IMR-90 (cell line): ENCODE results near the gene CASTOR2. TPM values are rescaled to one million over a fixed set of nuclear protein-coding genes. Genes with fewer than 3 reads are reported as not detected.

Source experiments
- ATAC-seq: fragments of 200-7000 bp; cut with Tn5 transposase; 2 replicates; pipeline ENCODE4 v1.9.1; 2020; ENCODE audit warnings: low read depth, mild to moderate bottlenecking, moderate library complexity
- BruUV-seq: library from RNA; stranded (reverse); fragments of 400-500 nt; replicated peaks from 2 replicates; lab custom pipeline; 2021; lab: Mats Ljungman, UMichigan
- CTCF ChIA-PET: fragments of 300-600 bp; formaldehyde crosslinking; extraction: SDS; loops from one replicate; lab custom pipeline; 2021; ENCODE audit warnings: antibody characterized with exemption; lab: Yijun Ruan, JAX
- POLR2A ChIA-PET: fragments of 300-600 bp; sonication (Branson Sonifier 250); formaldehyde crosslinking; loops from one replicate; lab custom pipeline; 2022; ENCODE audit warnings: antibody characterized with exemption; ENCODE audit not compliant: unreplicated experiment; lab: Charles Lee
- DNase-seq: peaks from one replicate; pipeline ENCODE4 v3.0.0; 2013
- H2AFZ ChIP-seq: replicated peaks from 2 replicates; pipeline ENCODE3; 2013; ENCODE audit warnings: low read length, mild to moderate bottlenecking; ENCODE audit not compliant: poor library complexity
- H2AK5ac ChIP-seq: 2 replicates; pipeline ENCODE4 v1.6.1; 2013; ENCODE audit warnings: low read depth, low read length, inconsistent platforms
- H2AK9ac ChIP-seq: replicated peaks from 2 replicates; pipeline ENCODE3; 2013; ENCODE audit warnings: mild to moderate bottlenecking, low read depth, low read length, moderate library complexity; ENCODE audit not compliant: poor library complexity
- H2BK120ac ChIP-seq: 2 replicates; pipeline ENCODE4 v1.6.1; 2013; ENCODE audit warnings: low read depth, low read length, inconsistent platforms
- H2BK15ac ChIP-seq: 3 replicates; pipeline ENCODE4 v1.6.1; 2013; ENCODE audit warnings: low read depth, low read length, inconsistent platforms
- H2BK20ac ChIP-seq: 2 replicates; pipeline ENCODE4 v1.6.1; 2013; ENCODE audit warnings: low read depth, mild to moderate bottlenecking, inconsistent platforms, low read length, moderate library complexity
- H2BK5ac ChIP-seq: 2 replicates; pipeline ENCODE4 v1.6.1; 2013; ENCODE audit warnings: mild to moderate bottlenecking, low read depth, low read length, inconsistent platforms; ENCODE audit not compliant: poor library complexity, severe bottlenecking
- H3K14ac ChIP-seq: replicated peaks from 2 replicates; pipeline ENCODE4 v1.6.1; 2013; ENCODE audit warnings: low read depth, low read length, inconsistent platforms
- H3K18ac ChIP-seq: 2 replicates; pipeline ENCODE4 v1.6.1; 2013; ENCODE audit warnings: low read depth, low read length, control low read depth
- H3K23ac ChIP-seq: 2 replicates; pipeline ENCODE4 v1.6.1; 2013; ENCODE audit warnings: low read depth, low read length, inconsistent platforms
- H3K27ac ChIP-seq: 2 replicates; pipeline ENCODE4 v1.5.1; 2013; ENCODE audit warnings: mild to moderate bottlenecking, control low read depth, low read length; ENCODE audit not compliant: insufficient read depth
- H3K27me3 ChIP-seq: 2 replicates; pipeline ENCODE4 v1.6.1; 2013; ENCODE audit warnings: low read length; ENCODE audit not compliant: control insufficient read depth, insufficient read depth
- H3K36me3 ChIP-seq: 2 replicates; pipeline ENCODE4 v1.6.1; 2013; ENCODE audit warnings: low read length, mixed read lengths; ENCODE audit not compliant: control insufficient read depth, insufficient read depth
- H3K4ac ChIP-seq: 2 replicates; pipeline ENCODE4 v1.6.1; 2013; ENCODE audit warnings: low read depth, low read length, inconsistent platforms
- H3K4me1 ChIP-seq: 2 replicates; pipeline ENCODE4 v1.6.1; 2013; ENCODE audit warnings: low read length, mixed read lengths; ENCODE audit not compliant: control insufficient read depth, insufficient read depth
- H3K4me2 ChIP-seq: 2 replicates; pipeline ENCODE4 v1.6.1; 2013; ENCODE audit warnings: low read depth, mild to moderate bottlenecking, control low read depth, low read length, moderate library complexity
- H3K4me3 ChIP-seq: 2 replicates; pipeline ENCODE4 v1.5.1; 2013; ENCODE audit warnings: low read depth, mild to moderate bottlenecking, control low read depth, low read length, moderate library complexity; ENCODE audit not compliant: insufficient read depth
- H3K56ac ChIP-seq: 2 replicates; pipeline ENCODE4 v1.6.1; 2013; ENCODE audit warnings: low read length, inconsistent platforms; ENCODE audit not compliant: insufficient read depth; ENCODE audit errors: extremely low read depth
- H3K79me1 ChIP-seq, 2 experiments: 2 replicates each; pipeline ENCODE4 v1.6.1; 2013; ENCODE audit warnings: low read length in 2 of 2, inconsistent platforms in 1 of 2, low read depth in 1 of 2
- H3K9ac ChIP-seq: 2 replicates; pipeline ENCODE4 v1.6.1; 2013; ENCODE audit warnings: low read depth, low read length, control low read depth
- H3K9me1 ChIP-seq: 2 replicates; pipeline ENCODE4 v1.6.1; 2013; ENCODE audit warnings: low read length, inconsistent platforms; ENCODE audit not compliant: insufficient read depth
- H3K9me3 ChIP-seq: 2 replicates; pipeline ENCODE4 v1.6.1; 2013; ENCODE audit warnings: low read length; ENCODE audit not compliant: control insufficient read depth, insufficient read depth
- H4K20me1 ChIP-seq: 2 replicates; pipeline ENCODE4 v1.6.1; 2013; ENCODE audit warnings: low read length, inconsistent platforms; ENCODE audit not compliant: insufficient read depth
- H4K5ac ChIP-seq: 2 replicates; pipeline ENCODE4 v1.6.1; 2013; ENCODE audit warnings: mild to moderate bottlenecking, low read depth, low read length, control low read depth
- H4K8ac ChIP-seq, 2 experiments: 2 replicates each; pipeline ENCODE4 v1.6.1; 2013; ENCODE audit warnings: low read depth in 2 of 2, low read length in 2 of 2, control low read depth in 1 of 2, inconsistent platforms in 1 of 2
- H4K91ac ChIP-seq: 2 replicates; pipeline ENCODE4 v1.6.1; 2013; ENCODE audit warnings: low read depth, low read length, inconsistent platforms; ENCODE audit not compliant: insufficient read depth
- CTCF ChIP-seq: conservative IDR thresholded peaks from 2 replicates; pipeline ENCODE4 v1.5.1; 2012; ENCODE audit warnings: mild to moderate bottlenecking, low read depth, low read length, improper control_type of control experiment
- ELK1 ChIP-seq: fragments of 150-350 bp; IDR thresholded peaks from 2 replicates; pipeline ENCODE4 v1.6.1; 2016; ENCODE audit warnings: low read depth, mild to moderate bottlenecking, low read length, moderate library complexity, borderline replicate concordance
- USF2 ChIP-seq: fragments of 150-350 bp; IDR thresholded peaks from 2 replicates; pipeline ENCODE4 v1.6.1; 2017; ENCODE audit warnings: mild to moderate bottlenecking, antibody characterized with exemption, low read length, low read depth
- WGBS, 2 experiments: methylation state at CpG; one replicate each; pipeline versions ENCODE4 v1.1.5 to v1.1.7; 2013; ENCODE audit warnings: missing lambda C conversion rate in 2 of 2; ENCODE audit not compliant: insufficient read length in 1 of 2; ENCODE audit errors: extremely low coverage in 2 of 2; 5-methylcytosine and 5-hydroxymethylcytosine counted together
- dilution Hi-C: fragments of 300-500 bp; cut with HindIII; formaldehyde crosslinking; loops from one replicate; pipeline ENCODE4 v1.14.3; 2018; ENCODE audit warnings: low sequenced_read_pairs; ENCODE audit not compliant: unreplicated experiment
- in situ Hi-C: fragments of 300-500 bp; cut with MboI; formaldehyde crosslinking; loops from 3 replicates; pipeline ENCODE4 v1.14.3; 2019; ENCODE audit warnings: low sequenced_read_pairs, inconsistent platforms, mixed read lengths
- intact Hi-C: fragments of 100-400 bp; cut with micrococcal nuclease; formaldehyde crosslinking; loops from 2 replicates; pipeline ENCODE4 v1.10.0; 2022
- polyA plus RNA-seq, 3 experiments: library from polyadenylated mRNA; depleted of rRNA; stranded (reverse); fragments of >200 nt; gene quantifications; 2 replicates each; pipeline ENCODE4 v1.2.3, GENCODE V29; 2012; ENCODE audit warnings: low replicate concordance in 1 of 3
- total RNA-seq: library from RNA; depleted of rRNA; stranded (reverse); fragments of >200 nt; gene quantifications from 2 replicates; pipeline ENCODE4 v1.2.3, GENCODE V29; 2012

CASTOR2 gene
- total and polyA plus RNA-seq, 2 of the 4 experiments (the other 2 are of a cell fraction): 5.2 to 8.0 TPM

GRCh38 chr7:75058406-75058805, 93.9 kb downstream of the CASTOR2 start:
- Histone ChIP-seq H4K20me1 (peaks cover 9% of the 10 kb centered on the region), H4K8ac (no peak overlapping the region), H3K4ac (no peak overlapping the region), H3K9me3 (no peaks in the 10 kb centered on the region), H2BK5ac (no peak overlapping the region), H3K18ac (no peak overlapping the region), H4K91ac (no peak overlapping the region), H3K14ac (no peak overlapping the region), H2AFZ (no peak overlapping the region), H2AK5ac (no peak overlapping the region), H3K9ac (no peak overlapping the region), H2BK20ac (no peak overlapping the region), H3K27ac (no peak overlapping the region), H3K79me1 (peaks cover 16 to 35% of the 10 kb centered on the region in 2 experiments), H3K36me3 (peaks cover 52% of the 10 kb centered on the region), H3K23ac (no peak overlapping the region), H2BK120ac (no peak overlapping the region), H3K4me3 (no peak overlapping the region), H2BK15ac (no peak overlapping the region), H3K9me1 (peaks cover 28% of the 10 kb centered on the region), H3K4me1 (peaks cover 22% of the 10 kb centered on the region), H2AK9ac (no peak overlapping the region), H3K27me3 (no peaks in the 10 kb centered on the region), H3K4me2 (no peak overlapping the region), H3K56ac (no peak overlapping the region), H4K5ac (no peak overlapping the region)
- POLR2A ChIA-PET: no interaction called here
- intact Hi-C loops: no loop called here
- in situ Hi-C loops: no loop called here
- DNase-seq (no peak), ATAC-seq (no peak)
- 100% methylated on average over 8 of the region's 15 CpGs; no CpG with 5 or more reads in 1 of the 2 experiments for WGBS, 2 experiments
- dilution Hi-C loops: no loop called here
- TF ChIP-seq USF2 (no peak), CTCF (no peak), ELK1 (no peak)
- no TSS peak for BruUV-seq
- CTCF ChIA-PET: no interaction called here
